COLO668 (cell line): ENCODE data around the gene ODC1.

Experiments used
- DNase-seq: peaks from one replicate; lab custom pipeline; 2025; ENCODE audit not compliant: unreplicated experiment; lab: John Stamatoyannopoulos, UW

The ODC1 gene

GRCh38 chr2:10419553-10420257 lies 28.4 kb downstream of the ODC1 start:
- no peak for DNase-seq

GRCh38 chr2:10417551-10418335 lies 30.4 kb downstream of the ODC1 start:
- no peak for DNase-seq

- no peak for DNase-seq
Observed at GRCh38 chr2:10415640-10416039, 32.5 kb downstream of the ODC1 start.

- peak; percentile 65 for DNase-seq
Observed at GRCh38 chr2:10415048-10415447, 33.1 kb downstream of the ODC1 start.

- DNase-seq = peak; percentile 94
Observed at GRCh38 chr2:10414591-10414990, 33.5 kb downstream of the ODC1 start.

GRCh38 chr2:10413991-10414451 lies 34.1 kb downstream of the ODC1 start:
- peak; percentile 81 for DNase-seq

- DNase-seq = peak; percentile 11
Observed at GRCh38 chr2:10413503-10413902, 34.6 kb downstream of the ODC1 start.

GRCh38 chr2:10412380-10412779 lies 35.7 kb downstream of the ODC1 start:
- peak; percentile 55 for DNase-seq

- DNase-seq = no peak
Observed at GRCh38 chr2:10411557-10411956, 36.6 kb downstream of the ODC1 start.

GRCh38 chr2:10410823-10411437 lies 37.2 kb downstream of the ODC1 start:
- DNase-seq = no peak

GRCh38 chr2:10410001-10410822 lies 37.9 kb downstream of the ODC1 start:
- DNase-seq = no peak

GRCh38 chr2:10408649-10409579 lies 39.2 kb downstream of the ODC1 start:
- peak; percentile 89 for DNase-seq

GRCh38 chr2:10407841-10408648 lies 40.1 kb downstream of the ODC1 start:
- DNase-seq = peak; percentile 37

- peak; percentile 24 for DNase-seq
Observed at GRCh38 chr2:10407432-10407831, 40.7 kb downstream of the ODC1 start.

GRCh38 chr2:10406491-10407188 lies 41.5 kb downstream of the ODC1 start:
- no peak for DNase-seq

GRCh38 chr2:10406016-10406415 lies 42.1 kb downstream of the ODC1 start:
- DNase-seq = no peak

GRCh38 chr2:10405448-10405847 lies 42.7 kb downstream of the ODC1 start:
- DNase-seq = no peak

- DNase-seq = no peak
Observed at GRCh38 chr2:10404324-10405143, 43.6 kb downstream of the ODC1 start.
